ENCODE data around the gene TRIM13. TPM values are rescaled to one million over a fixed set of nuclear protein-coding genes. Genes with fewer than 3 reads are reported as not detected.
"Not testable (repeated sequence)": the region's sequence is repeated elsewhere in the genome, so short reads cannot be mapped to it uniquely, and the experiment has no call there.

The TRIM13 gene
- total RNA-seq, 1 donor from 2014 or later: 22.3 TPM

GRCh38 chr13:50037788-50038187, 40.9 kb downstream of the TRIM13 start:
- no peak for ATAC-seq (ENCODE audit: poor library complexity)

GRCh38 chr13:50038266-50038665, 41.4 kb downstream of the TRIM13 start:
- intact Hi-C loops (cut with DNase I): no loop called here
- DNase-seq: no peak
- no peak for ATAC-seq (ENCODE audit: poor library complexity)

More at GRCh38 chr13:50037788-50038187, 40.9 kb downstream of the TRIM13 start:
- no peak for DNase-seq
- intact Hi-C loops (cut with DNase I): no loop called here

DNA sequence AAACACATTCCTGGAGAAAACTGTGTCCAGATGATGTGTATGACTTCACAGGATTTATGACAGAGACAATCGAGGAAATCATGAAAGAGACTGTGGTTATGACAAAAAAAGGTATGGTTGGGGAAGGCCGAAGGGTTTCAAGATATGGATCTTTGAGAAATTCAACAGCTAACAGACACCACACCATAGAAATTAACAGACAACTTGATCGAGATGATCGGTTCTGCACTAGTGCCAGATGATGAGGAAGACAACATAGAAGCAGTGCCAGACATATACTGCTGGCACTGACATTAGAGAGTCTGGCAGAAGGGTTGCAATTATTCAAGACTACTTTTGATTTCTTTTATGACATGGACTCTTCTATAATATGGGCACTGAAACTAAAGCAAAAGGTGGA, 55.6 kb downstream of the TRIM13 start:
- intact Hi-C loops (cut with DNase I): no loop called here
- ATAC-seq (ENCODE audit: poor library complexity) (no peak), DNase-seq (no peak)

- intact Hi-C loops (cut with DNase I): no loop called here
- DNase-seq (no peak), ATAC-seq (ENCODE audit: poor library complexity) (no peak)
Observed at GRCh38 chr13:50053844-50054243, 57.0 kb downstream of the TRIM13 start.

- DNase-seq (no peak), ATAC-seq (ENCODE audit: poor library complexity) (no peak)
- intact Hi-C loops (cut with DNase I): no loop called here
Observed at GRCh38 chr13:50055454-50055853, 58.6 kb downstream of the TRIM13 start.

- ATAC-seq (ENCODE audit: poor library complexity): no peak
- intact Hi-C loops (cut with DNase I): no loop called here
- DNase-seq: no peak
Observed at GRCh38 chr13:50060718-50061117, 63.9 kb downstream of the TRIM13 start.

GRCh38 chr13:50062336-50062735, 65.5 kb downstream of the TRIM13 start:
- intact Hi-C loops (cut with DNase I); ATAC-seq (ENCODE audit: poor library complexity); DNase-seq: not testable (repeated sequence)

GRCh38 chr13:50065712-50066111, 68.9 kb downstream of the TRIM13 start:
- intact Hi-C loops (cut with DNase I): no loop called here

More at GRCh38 chr13:50065712-50066111, 68.9 kb downstream of the TRIM13 start:
- ATAC-seq (ENCODE audit: poor library complexity): no peak
- no peak for DNase-seq

Small RNAs within 50 kb of the gene (microRNA-seq; reads per million reads assigned to microRNA genes)
- gene MIR15A: 1,749 reads per million, percentile 86 among the genes with 10 or more reads in this experiment
- gene MIR16-1: 2,223 reads per million, percentile 88 among the genes with 10 or more reads in this experiment
- 26.5 reads per million, percentile 39 among the genes with 10 or more reads in this experiment for gene MIR3613

Other genes starting within 250 kb of the TRIM13 start
- gene KPNA3, start 204.4 kb upstream of the TRIM13 start, total RNA-seq: 58.7 TPM
- gene SPRYD7, start 60.7 kb upstream of the TRIM13 start, total RNA-seq: 10.0 TPM
- 0.32 TPM for gene KCNRG, start 18.4 kb downstream of the TRIM13 start, total RNA-seq